ENCODE data around the gene SLC25A10.

DNA sequence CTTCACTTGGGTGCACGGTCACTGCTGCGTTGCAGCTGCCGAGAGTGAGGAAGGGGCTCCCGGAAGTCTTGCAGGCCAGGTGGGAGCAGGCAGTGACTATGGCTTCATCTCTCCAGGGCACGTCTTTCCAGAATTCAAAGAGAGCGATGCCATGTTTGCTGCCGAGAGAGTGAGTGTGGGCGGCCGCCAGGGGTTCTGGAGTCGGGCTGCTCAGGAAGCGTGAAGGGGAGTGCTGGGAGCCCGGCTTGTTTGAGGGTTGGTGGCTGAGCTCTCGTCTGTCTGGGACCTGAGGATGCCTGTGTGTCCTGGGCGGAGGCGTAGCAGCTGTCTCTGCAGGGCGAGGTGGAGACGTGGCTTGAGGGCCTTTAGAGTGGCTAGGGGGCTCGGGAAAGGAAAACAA lies 22.0 kb upstream of the SLC25A10 start:
- TF ChIP-seq ZNF266 (tag by site-specific recombination; IDR thresholded peaks at IDR 0.05; ENCODE audit: low read depth): no peak
- no peak for TF ChIP-seq REST (tag by site-specific recombination; IDR thresholded peaks at IDR 0.05)
- TF ChIP-seq MYNN (tag by site-specific recombination; IDR thresholded peaks at IDR 0.05; ENCODE audit: borderline replicate concordance): no peak
- TF ChIP-seq ZNF629 (tag by site-specific recombination; IDR thresholded peaks at IDR 0.05): no peak
- TF ChIP-seq BCL11A (tag by site-specific recombination; IDR thresholded peaks at IDR 0.05; ENCODE audit: low read depth): no peak
- no peak for TF ChIP-seq ZNF169 (tag by site-specific recombination; IDR thresholded peaks at IDR 0.05)
- TF ChIP-seq ZNF19 (tag by site-specific recombination; IDR thresholded peaks at IDR 0.05; ENCODE audit: low read depth): no peak
